Endodermal cell (in vitro differentiated cells): ENCODE data around the gene SLC2A5. TPM values are rescaled to one million over a fixed set of nuclear protein-coding genes. Genes with fewer than 3 reads are reported as not detected.

ENCODE experiments used
- DNase-seq: peaks from one replicate; pipeline ENCODE4 v3.0.0-alpha.2; 2017
- H3K27ac ChIP-seq: 2 replicates; pipeline ENCODE4 v1.5.1; 2013; ENCODE audit warnings: mild to moderate bottlenecking, low read depth, low read length, moderate library complexity
- H3K27me3 ChIP-seq: 2 replicates; pipeline ENCODE4 v1.6.1; 2013; ENCODE audit warnings: mild to moderate bottlenecking, low read length, moderate library complexity; ENCODE audit not compliant: insufficient read depth, control insufficient read depth, poor library complexity, severe bottlenecking
- H3K36me3 ChIP-seq: 2 replicates; pipeline ENCODE4 v1.7.0; 2013; ENCODE audit warnings: mild to moderate bottlenecking, low read length, moderate library complexity; ENCODE audit not compliant: control insufficient read depth, insufficient read depth
- H3K4me1 ChIP-seq: one replicate; pipeline ENCODE4 v1.7.0; 2013; ENCODE audit warnings: low read length; ENCODE audit not compliant: control insufficient read depth, insufficient read depth
- H3K4me3 ChIP-seq: 2 replicates; pipeline ENCODE4 v1.5.1; 2013; ENCODE audit warnings: mild to moderate bottlenecking, low read length, moderate library complexity
- H3K9ac ChIP-seq: 2 replicates; pipeline ENCODE4 v1.6.1; 2013; ENCODE audit warnings: mild to moderate bottlenecking, low read length, moderate library complexity; ENCODE audit not compliant: poor library complexity, severe bottlenecking; ENCODE audit errors: extremely low read depth
- H3K9me3 ChIP-seq: 2 replicates; pipeline ENCODE4 v1.6.1; 2013; ENCODE audit warnings: mild to moderate bottlenecking, low read length, moderate library complexity; ENCODE audit not compliant: control insufficient read depth
- H3K27ac Mint-ChIP-seq: 2 replicates; pipeline ENCODE4 v1.8.0; 2020; ENCODE audit warnings: mixed read lengths
- H3K27me3 Mint-ChIP-seq: 2 replicates; pipeline ENCODE4 v1.8.0; 2021; ENCODE audit warnings: mild to moderate bottlenecking, mixed read lengths; ENCODE audit not compliant: insufficient read depth
- H3K36me3 Mint-ChIP-seq: 2 replicates; pipeline ENCODE4 v1.8.0; 2020; ENCODE audit warnings: low read depth, mixed read lengths
- H3K4me1 Mint-ChIP-seq: 2 replicates; pipeline ENCODE4 v1.8.0; 2020; ENCODE audit warnings: mixed read lengths
- H3K4me3 Mint-ChIP-seq: 2 replicates; pipeline ENCODE4 v1.8.0; 2020; ENCODE audit warnings: mild to moderate bottlenecking, moderate library complexity, mixed read lengths
- H3K9me3 Mint-ChIP-seq: 2 replicates; pipeline ENCODE4 v1.8.0; 2020; ENCODE audit warnings: mild to moderate bottlenecking, mixed read lengths
- WGBS, 2 experiments: methylation state at CpG; one replicate each; pipeline versions ENCODE4 v1.1.5 to v1.1.7; 2013; ENCODE audit warnings: missing lambda C conversion rate in 2 of 2, mixed read lengths in 1 of 2; ENCODE audit not compliant: insufficient coverage in 1 of 2, insufficient read length in 1 of 2; 5-methylcytosine and 5-hydroxymethylcytosine counted together
- total RNA-seq, 2 donors: library from RNA; stranded (reverse); fragmentation: NEBNext Ultra II Directional in 1 of 2; extraction: Animal tissue kit (Norgen Biotek cat#: 25700) in 1 of 2; gene quantifications; 2 replicates in 1 of 2; 3 replicates in 1 of 2; pipeline ENCODE4 v1.2.1, GENCODE V29; 2021
- TF ChIP-seq, protein P1 (sequence below): fragments of 200-600 bp; sonication (generic); conservative IDR thresholded peaks from 2 replicates; pipeline ENCODE4 v1.5.0; 2021; ENCODE audit warnings: antibody characterized with exemption, mild to moderate bottlenecking

The SLC2A5 gene
- total RNA-seq, 2 donors from 2014 or later = not detected

DNA sequence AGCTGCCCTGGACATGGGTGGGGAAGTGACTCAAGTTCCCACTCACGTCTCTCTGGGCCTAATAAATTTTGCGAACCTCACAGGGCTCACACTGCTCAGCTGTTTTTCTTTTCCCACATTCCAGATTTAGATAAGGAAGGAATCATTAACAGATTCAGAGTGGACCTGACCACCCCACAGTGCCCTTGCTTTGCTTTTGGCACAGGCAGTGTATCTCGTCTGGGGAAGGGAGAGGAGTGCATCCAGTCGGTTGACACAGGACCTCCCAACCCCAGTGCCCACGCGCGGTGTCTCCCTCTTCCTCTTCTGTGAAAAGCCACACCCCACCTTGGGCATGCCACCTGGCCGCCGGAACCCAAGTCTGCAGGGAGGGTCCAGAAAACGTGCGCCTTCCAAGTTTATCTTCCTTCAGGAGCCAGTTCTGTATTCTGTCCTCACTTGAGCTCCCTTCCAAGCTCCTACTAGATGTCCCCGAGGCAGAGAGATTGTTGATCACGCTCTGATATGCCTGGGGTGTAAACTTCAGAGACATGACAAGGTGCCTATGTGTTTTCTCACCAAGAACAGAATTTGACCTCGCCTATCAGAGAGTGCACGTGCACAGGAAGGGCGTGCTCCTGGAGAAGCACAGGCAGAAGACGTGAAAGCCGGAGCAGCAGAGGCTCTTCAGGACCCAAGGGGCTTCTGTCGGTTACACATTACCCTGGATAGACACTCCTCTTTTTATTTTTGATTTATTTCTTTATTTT is 9.5 kb upstream of the SLC2A5 start:
- Mint-ChIP-seq H3K27me3 (no peaks in the 10 kb centered on the region), H3K4me1 (peaks cover 3% of the 10 kb centered on the region), H3K4me3 (no peak overlapping the region), H3K36me3 (no peaks in the 10 kb centered on the region), H3K9me3 (no peaks in the 10 kb centered on the region), H3K27ac (no peak overlapping the region)
- no peak overlapping the region for H3K4me3 ChIP-seq
- TF ChIP-seq, protein P1, sequence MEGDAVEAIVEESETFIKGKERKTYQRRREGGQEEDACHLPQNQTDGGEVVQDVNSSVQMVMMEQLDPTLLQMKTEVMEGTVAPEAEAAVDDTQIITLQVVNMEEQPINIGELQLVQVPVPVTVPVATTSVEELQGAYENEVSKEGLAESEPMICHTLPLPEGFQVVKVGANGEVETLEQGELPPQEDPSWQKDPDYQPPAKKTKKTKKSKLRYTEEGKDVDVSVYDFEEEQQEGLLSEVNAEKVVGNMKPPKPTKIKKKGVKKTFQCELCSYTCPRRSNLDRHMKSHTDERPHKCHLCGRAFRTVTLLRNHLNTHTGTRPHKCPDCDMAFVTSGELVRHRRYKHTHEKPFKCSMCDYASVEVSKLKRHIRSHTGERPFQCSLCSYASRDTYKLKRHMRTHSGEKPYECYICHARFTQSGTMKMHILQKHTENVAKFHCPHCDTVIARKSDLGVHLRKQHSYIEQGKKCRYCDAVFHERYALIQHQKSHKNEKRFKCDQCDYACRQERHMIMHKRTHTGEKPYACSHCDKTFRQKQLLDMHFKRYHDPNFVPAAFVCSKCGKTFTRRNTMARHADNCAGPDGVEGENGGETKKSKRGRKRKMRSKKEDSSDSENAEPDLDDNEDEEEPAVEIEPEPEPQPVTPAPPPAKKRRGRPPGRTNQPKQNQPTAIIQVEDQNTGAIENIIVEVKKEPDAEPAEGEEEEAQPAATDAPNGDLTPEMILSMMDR = no peak
- DNase-seq = no peak
- WGBS, 2 experiments = 91 to 93% methylated on average over 16 to 19 of the region's 19 CpGs
- no peaks in the 10 kb centered on the region for H3K27me3 ChIP-seq
- H3K4me1 ChIP-seq = no peaks in the 10 kb centered on the region
- H3K36me3 ChIP-seq = no peaks in the 10 kb centered on the region
- no peaks in the 10 kb centered on the region for H3K9me3 ChIP-seq
- no peak overlapping the region for H3K27ac ChIP-seq
- no peak overlapping the region for H3K9ac ChIP-seq

DNA sequence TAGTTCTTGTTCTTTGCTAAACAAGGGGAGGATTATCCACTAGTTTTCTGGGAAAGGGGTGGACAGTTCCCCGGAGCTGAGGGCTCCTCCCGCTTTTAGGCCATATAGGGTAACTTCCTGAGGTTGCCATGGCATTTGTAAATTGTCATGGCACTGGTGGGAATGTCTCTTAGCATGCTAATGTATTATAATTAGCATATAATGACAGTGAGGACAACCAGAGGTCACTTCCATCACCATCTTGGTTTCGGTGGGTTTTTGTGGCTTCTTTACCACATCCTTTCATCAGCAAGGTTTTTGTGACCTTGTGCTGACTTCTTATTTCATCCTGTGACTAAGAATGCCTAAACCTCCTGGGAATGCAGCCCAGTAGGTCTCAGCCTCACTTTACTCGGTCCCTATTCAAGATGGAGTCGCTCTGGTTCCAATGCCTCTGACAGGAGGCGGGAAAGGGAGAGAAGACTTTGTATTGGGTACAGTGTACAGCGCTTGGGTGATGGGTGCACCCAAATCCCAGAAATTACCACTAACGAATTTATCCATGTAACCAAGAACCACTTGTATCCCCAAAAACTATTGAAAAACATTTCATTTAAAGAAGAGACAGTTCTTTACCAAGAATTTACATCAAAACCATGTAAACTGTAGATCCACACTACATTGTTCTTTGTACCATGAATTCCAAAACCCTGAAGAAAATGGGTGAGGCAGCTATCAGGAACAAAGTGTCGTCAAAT is 8.7 kb upstream of the SLC2A5 start:
- no peaks in the 10 kb centered on the region for H3K36me3 ChIP-seq
- TF ChIP-seq, protein P1 = no peak
- Mint-ChIP-seq H3K36me3 (no peaks in the 10 kb centered on the region), H3K4me1 (peaks cover 3% of the 10 kb centered on the region), H3K27ac (no peak overlapping the region), H3K9me3 (no peaks in the 10 kb centered on the region), H3K27me3 (no peaks in the 10 kb centered on the region), H3K4me3 (no peak overlapping the region)
- H3K4me3 ChIP-seq = no peak overlapping the region
- no peaks in the 10 kb centered on the region for H3K27me3 ChIP-seq
- no peak for DNase-seq
- no peaks in the 10 kb centered on the region for H3K9me3 ChIP-seq
- H3K27ac ChIP-seq = no peak overlapping the region
- H3K4me1 ChIP-seq = no peaks in the 10 kb centered on the region
- H3K9ac ChIP-seq = no peak overlapping the region
- WGBS, 2 experiments = 78 to 89% methylated on average over 5 to 9 of the region's 9 CpGs

DNA sequence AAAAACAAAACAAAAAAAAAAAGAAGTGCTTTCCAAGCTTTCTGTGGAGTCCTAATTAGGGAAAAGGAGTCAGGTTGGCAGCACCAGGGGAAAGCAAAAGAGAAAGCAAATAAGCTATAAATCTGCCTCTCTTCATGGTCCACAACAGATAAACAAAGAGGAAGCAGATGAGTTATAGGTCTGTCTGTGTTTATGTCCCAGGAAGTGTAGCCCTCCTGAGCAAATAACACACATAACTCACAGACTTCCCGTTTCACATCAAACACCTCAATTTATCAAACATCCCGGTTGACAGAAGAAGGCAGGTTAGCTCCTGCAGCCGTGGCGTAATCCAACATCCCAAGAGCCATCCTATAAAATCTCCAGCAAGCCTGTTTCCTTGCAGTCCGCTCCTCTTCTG is 5.6 kb upstream of the SLC2A5 start:
- H3K27me3 ChIP-seq = no peaks in the 10 kb centered on the region
- Mint-ChIP-seq H3K4me1 (no peaks in the 10 kb centered on the region), H3K27ac (no peak overlapping the region), H3K27me3 (no peaks in the 10 kb centered on the region), H3K4me3 (no peak overlapping the region), H3K9me3 (no peaks in the 10 kb centered on the region), H3K36me3 (no peaks in the 10 kb centered on the region)
- no peak overlapping the region for H3K4me3 ChIP-seq
- H3K36me3 ChIP-seq = no peaks in the 10 kb centered on the region
- no peak overlapping the region for H3K27ac ChIP-seq
- no peak for DNase-seq
- WGBS, 2 experiments = 92 to 93% methylated on average over 3 to 5 of the region's 5 CpGs
- no peaks in the 10 kb centered on the region for H3K4me1 ChIP-seq
- TF ChIP-seq, protein P1 = no peak
- no peaks in the 10 kb centered on the region for H3K9me3 ChIP-seq
- no peak overlapping the region for H3K9ac ChIP-seq
